ENCODE measurements around the gene SERPINE3. TPM values are rescaled to one million over a fixed set of nuclear protein-coding genes. Genes with fewer than 3 reads are reported as not detected.

Gene SERPINE3
- total RNA-seq, 1 experiment from 2014 or later: not detected

- Histone ChIP-seq H3K36me3 (ENCODE audit: insufficient read depth, low read length, poor library complexity, severe bottlenecking) (peaks cover 44% of the 10 kb centered on the region), H3K9me3 (ENCODE audit: low read depth, low read length, poor library complexity, severe bottlenecking) (no peaks in the 10 kb centered on the region), H3K4me3 (ENCODE audit: low read depth, low read length, poor library complexity, severe bottlenecking) (no peak overlapping the region), H3K27me3 (replicated peaks; ENCODE audit: insufficient read depth, low read depth, low read length, poor library complexity) (no peaks in the 10 kb centered on the region), H3K27ac (ENCODE audit: low read depth, low read length, poor library complexity, severe bottlenecking) (no peak overlapping the region), H3K4me1 (ENCODE audit: insufficient read depth, low read length, poor library complexity, severe bottlenecking) (no peaks in the 10 kb centered on the region)
- ChIA-PET POLR2A (ENCODE audit: low non-redundant PET) (no interaction called here), CTCF (interaction anchor here (0.5 kb wide), 1 partner anchor 1243 kb away, joined by 3 read pairs; no protein-coding TSS in a partner anchor)
- intact Hi-C loops (cut with micrococcal nuclease; ENCODE audit: unreplicated experiment): no loop called here
- no peak for DNase-seq (ENCODE audit: low spot score)
- TF ChIP-seq EZH2 (IDR thresholded peaks at IDR 0.05; ENCODE audit: borderline replicate concordance, low read depth, low read length, poor library complexity, severe bottlenecking) (no peak), CTCF (conservative IDR thresholded peaks at IDR 0.05; ENCODE audit: low read depth, low read length) (no peak)
- no TSS peak for BruUV-seq (replicated peaks)
Measured at GRCh38 chr13:51360489-51360888, 21.0 kb downstream of the SERPINE3 start.

GRCh38 chr13:51361106-51361505 lies 21.6 kb downstream of the SERPINE3 start:
- ChIA-PET CTCF (no interaction called here), POLR2A (ENCODE audit: low non-redundant PET) (no interaction called here)
- BruUV-seq (replicated peaks): no TSS peak
- DNase-seq (ENCODE audit: low spot score): no peak
- no peak overlapping the region for H3K27ac ChIP-seq (ENCODE audit: low read depth, low read length, poor library complexity, severe bottlenecking)
- intact Hi-C loops (cut with micrococcal nuclease; ENCODE audit: unreplicated experiment): no loop called here
- no peaks in the 10 kb centered on the region for H3K27me3 ChIP-seq (replicated peaks; ENCODE audit: insufficient read depth, low read depth, low read length, poor library complexity)
- peaks cover 50% of the 10 kb centered on the region for H3K36me3 ChIP-seq (ENCODE audit: insufficient read depth, low read length, poor library complexity, severe bottlenecking)
- no peaks in the 10 kb centered on the region for H3K9me3 ChIP-seq (ENCODE audit: low read depth, low read length, poor library complexity, severe bottlenecking)
- H3K4me1 ChIP-seq (ENCODE audit: insufficient read depth, low read length, poor library complexity, severe bottlenecking): no peaks in the 10 kb centered on the region
- no peak overlapping the region for H3K4me3 ChIP-seq (ENCODE audit: low read depth, low read length, poor library complexity, severe bottlenecking)
- no peak for TF ChIP-seq EZH2 (IDR thresholded peaks at IDR 0.05; ENCODE audit: borderline replicate concordance, low read depth, low read length, poor library complexity, severe bottlenecking)
- no peak for TF ChIP-seq CTCF (conservative IDR thresholded peaks at IDR 0.05; ENCODE audit: low read depth, low read length)

- Histone ChIP-seq H3K27me3 (replicated peaks; ENCODE audit: insufficient read depth, low read depth, low read length, poor library complexity) (no peaks in the 10 kb centered on the region), H3K4me1 (ENCODE audit: insufficient read depth, low read length, poor library complexity, severe bottlenecking) (no peaks in the 10 kb centered on the region), H3K36me3 (ENCODE audit: insufficient read depth, low read length, poor library complexity, severe bottlenecking) (peaks cover 75% of the 10 kb centered on the region), H3K27ac (ENCODE audit: low read depth, low read length, poor library complexity, severe bottlenecking) (no peak overlapping the region), H3K4me3 (ENCODE audit: low read depth, low read length, poor library complexity, severe bottlenecking) (no peak overlapping the region), H3K9me3 (ENCODE audit: low read depth, low read length, poor library complexity, severe bottlenecking) (no peaks in the 10 kb centered on the region)
- intact Hi-C loops (cut with micrococcal nuclease; ENCODE audit: unreplicated experiment): no loop called here
- no peak for TF ChIP-seq CTCF (conservative IDR thresholded peaks at IDR 0.05; ENCODE audit: low read depth, low read length)
- no peak for TF ChIP-seq EZH2 (IDR thresholded peaks at IDR 0.05; ENCODE audit: borderline replicate concordance, low read depth, low read length, poor library complexity, severe bottlenecking)
- POLR2A ChIA-PET (ENCODE audit: low non-redundant PET): no interaction called here
- CTCF ChIA-PET: no interaction called here
- DNase-seq (ENCODE audit: low spot score): no peak
- BruUV-seq (replicated peaks): no TSS peak
Measured at GRCh38 chr13:51363625-51364024, 24.1 kb downstream of the SERPINE3 start.
